GM10847 (cell line): Measurements from ENCODE around the gene OSBPL8.

Experiments used
- POLR2A ChIP-seq: IDR thresholded peaks from 2 replicates; pipeline ENCODE4 v1.6.1; 2011; ENCODE audit not compliant: insufficient read length; ENCODE audit errors: extremely low read depth

Gene OSBPL8

DNA sequence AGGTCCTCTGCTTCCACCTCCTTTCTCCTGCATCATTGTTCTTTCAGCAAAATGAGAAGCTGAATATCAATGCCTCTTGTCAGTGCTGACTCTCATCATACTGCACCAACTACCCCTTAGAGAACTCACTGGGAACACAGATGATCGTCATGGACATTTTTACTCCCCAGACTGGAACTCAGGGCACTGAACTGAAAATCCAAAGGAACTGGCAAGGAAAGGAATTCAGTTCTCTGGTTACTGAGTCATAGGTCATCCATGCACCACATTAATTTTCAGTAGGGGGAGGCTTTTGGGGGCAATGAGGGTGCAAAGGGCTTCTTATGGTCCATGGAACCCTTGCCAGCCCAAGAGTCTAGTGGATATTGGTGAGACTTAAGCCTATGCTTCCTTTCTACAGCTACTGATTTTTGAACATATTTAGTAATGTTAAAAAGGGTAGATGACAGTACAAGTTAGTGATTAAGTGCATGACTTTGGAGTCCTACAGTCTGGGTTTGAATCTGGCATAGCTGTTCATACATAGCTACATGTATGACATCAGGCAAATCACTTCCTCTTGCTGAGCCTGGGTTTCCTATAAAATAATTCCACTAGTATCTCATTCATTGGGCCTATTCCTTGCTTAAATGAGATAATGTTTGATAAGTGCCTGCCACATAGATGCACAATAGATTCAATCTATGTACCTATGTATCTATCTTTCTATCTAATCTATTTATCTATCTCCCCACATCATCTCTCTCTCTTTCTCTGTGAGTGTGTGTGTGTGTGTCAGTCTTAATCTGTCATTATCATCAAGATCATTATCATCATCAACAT is 240.6 kb downstream of the OSBPL8 start:
- TF ChIP-seq POLR2A = no peak

DNA sequence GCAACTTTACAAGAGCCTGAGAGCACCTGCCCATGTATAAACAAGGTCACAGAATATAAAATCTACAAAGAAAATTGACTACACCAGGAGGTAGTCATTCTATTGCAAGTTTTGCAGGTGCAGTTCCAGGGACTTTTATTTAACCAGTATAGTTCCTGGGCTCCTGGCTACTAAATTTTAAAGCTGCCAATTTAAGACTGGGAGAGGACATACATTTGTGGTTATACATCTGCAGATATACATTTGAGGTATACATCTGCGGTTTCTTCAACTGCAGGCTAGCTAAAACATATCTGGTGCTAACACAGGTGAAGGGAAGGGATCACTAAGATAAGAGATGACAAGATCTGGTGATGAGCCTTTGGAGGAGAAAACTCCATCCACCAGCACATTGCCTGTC is 241.6 kb downstream of the OSBPL8 start:
- no peak for TF ChIP-seq POLR2A

DNA sequence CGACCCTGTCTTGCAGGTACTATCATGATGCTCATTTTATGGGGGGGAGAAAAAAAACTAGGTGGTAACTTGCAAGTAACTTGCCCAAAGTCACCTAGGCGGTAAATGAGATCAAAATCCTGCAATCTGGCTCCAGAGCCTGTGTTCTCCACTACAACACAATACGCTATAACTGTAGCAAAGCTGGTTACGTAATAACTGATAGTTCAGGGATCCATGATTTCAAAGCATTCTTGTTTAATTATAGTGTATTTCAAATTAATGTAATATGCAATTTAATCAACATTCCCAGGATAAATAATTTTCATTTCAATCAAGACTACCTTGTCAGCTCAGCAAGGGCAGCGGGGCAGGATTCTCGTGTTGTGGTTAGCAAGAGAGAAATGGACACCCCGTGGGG is 243.1 kb downstream of the OSBPL8 start:
- no peak for TF ChIP-seq POLR2A

DNA sequence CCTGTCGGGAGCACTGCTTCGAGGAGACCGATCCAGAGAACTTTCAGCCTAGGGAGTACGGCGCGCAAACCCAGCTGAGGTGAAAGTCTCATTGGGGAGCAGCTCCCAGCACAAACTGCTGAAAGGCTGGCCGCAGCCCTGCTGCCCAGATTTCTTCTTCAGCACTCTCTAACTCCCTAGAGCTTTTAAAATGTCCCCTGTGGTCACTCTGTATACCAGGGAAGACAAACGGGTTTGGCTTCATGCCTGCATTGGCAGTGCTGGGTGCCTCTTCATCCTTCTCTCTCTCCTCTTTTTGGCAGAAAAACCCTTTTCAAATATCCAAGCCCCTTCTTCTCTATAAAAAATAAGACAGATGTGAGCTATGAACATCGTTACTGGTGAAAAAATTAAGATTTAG is 246.3 kb downstream of the OSBPL8 start:
- TF ChIP-seq POLR2A = no peak

DNA sequence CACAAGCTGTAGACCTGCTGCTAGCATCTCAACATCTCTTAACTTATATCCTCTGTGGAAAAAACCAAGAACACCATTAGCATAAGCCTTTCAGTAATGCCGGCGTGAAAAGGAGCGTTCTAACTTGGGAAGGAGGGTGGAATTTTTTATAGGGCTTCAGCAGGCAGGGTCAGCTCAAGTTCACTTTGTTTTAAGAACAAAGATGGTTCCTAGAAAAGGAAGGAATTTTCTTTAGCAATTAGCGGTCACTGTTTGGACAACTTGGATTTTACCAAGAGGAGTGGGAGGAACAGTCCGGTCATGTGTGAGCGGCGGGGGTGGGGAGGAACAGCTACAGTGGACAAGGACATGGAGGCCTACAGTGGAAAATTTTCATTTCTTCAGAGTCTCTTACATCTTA is 247.3 kb downstream of the OSBPL8 start:
- no peak for TF ChIP-seq POLR2A

DNA sequence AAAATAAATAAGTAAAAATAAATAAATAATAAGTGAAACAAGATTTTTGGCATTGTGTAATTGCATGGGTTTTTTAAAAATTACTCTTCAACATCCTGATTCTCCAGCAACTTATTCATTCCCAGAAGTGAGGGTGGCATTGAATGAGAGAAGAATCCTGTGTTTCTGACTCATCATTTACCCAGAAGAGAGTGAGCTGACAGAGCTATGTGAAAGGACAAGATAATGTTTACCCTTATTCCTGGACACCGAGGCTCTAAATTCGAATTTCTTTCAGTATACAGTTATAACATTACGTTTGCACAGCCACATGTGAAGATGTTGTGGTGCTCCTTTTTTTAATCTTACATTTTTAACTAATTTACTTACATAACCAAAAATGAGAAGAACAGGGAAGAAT is 247.8 kb downstream of the OSBPL8 start:
- no peak for TF ChIP-seq POLR2A

DNA sequence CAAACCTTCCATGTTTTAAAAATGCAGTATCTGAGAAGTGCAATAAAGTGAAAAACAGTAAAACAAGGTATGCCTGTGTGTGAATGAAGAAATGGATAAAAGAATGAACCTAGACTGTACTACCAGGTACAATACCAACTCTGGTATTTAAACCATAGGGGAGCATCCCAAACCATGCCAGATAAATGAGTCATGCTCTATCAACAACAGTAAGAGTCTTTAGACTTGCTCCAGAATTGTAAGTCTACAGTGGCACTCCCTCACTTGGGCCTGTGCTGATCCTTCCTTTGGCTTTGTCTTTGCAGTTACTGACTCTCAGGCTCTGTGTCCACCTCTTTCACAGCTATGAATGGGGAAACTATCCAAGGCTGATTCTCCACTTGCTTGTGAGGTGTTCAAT is 249.5 kb downstream of the OSBPL8 start:
- TF ChIP-seq POLR2A = no peak

DNA sequence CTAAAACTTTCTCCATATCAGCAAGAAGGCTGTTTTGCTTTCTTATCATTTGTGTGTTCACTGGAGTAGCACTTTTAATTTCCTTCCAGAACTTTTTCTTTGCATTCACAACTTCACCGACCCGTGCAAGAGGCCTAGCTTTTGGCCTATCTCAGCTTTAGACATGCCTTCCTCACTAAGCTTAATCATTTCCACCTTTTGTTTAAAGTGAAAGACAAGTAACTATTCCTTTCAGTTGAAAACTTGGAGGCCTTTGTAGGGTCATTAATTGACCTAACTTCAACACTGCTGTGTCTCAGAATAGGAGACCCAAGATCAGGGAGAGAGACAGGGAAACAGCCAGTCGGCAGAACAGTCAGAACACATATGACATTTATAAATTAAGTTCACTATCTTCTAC is 250.7 kb downstream of the OSBPL8 start:
- TF ChIP-seq POLR2A = no peak

DNA sequence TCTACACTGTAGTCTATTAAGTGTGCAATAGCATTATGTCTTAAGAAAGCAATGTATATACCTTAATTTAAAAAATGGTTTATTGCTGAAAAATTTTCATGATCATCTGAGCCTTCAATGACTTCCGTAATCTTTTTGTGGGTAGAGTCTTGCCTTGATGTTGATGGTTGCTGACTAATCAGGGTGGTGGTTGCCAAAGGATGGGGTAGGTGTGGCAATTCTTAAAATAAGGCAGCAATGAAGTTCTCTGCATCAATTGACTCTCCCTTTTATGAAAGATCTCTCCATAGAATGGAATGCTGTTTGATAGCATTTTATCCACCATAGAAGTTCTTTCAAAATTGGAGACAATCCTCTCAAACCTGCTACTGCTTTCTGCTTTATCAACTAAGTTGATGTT is 252.5 kb downstream of the OSBPL8 start:
- no peak for TF ChIP-seq POLR2A

DNA sequence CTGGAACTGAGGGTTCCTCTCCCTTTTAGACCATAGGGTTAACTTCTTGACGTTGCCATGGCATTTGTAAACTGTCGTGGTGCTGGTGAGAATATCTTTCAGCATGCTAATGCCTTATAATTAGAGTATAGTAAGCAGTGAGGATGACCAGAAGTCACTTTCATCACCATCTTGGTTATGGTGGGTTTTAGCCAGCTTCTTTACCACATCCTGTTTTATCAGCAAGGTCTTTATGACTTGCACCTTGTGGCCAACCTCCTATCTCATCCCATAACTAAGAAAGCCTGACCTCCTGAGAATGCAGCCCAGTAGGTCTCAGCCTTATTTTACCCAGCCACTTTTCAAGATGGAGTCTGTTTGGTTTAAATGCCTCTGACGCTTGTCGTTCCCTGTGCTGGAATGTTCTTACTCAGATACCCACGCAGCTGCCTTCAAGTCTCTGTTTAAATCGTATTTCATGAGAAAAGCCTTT is 255.5 kb downstream of the OSBPL8 start:
- TF ChIP-seq POLR2A = no peak

DNA sequence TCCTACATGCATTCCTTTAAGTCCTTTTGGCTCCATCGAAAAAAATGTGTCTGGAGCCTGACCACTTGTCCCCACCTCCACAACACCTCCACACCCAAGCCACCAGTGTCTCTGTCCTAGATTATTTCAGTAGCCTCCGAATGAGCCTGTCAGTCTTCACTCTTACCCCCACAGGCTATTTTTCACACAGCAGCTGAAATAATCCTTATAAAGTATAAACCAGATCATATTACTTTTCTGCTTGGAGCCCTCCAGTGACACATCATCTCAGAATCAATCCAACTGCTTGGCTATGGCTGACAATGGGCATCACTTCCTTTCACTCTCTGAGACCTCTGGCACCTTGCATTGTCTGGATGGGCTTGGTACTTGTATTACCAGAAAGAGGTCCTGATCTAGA is 256.2 kb downstream of the OSBPL8 start:
- no peak for TF ChIP-seq POLR2A
